GM21825 (cell line): ENCODE measurements around the gene SLC9A8.

Source experiments
- ATAC-seq: cut with Tn5 transposase; IDR thresholded peaks from one replicate; pipeline ENCODE4 v1.9.1; 2021; ENCODE audit warnings: mild to moderate bottlenecking, moderate library complexity; ENCODE audit not compliant: unreplicated experiment

SLC9A8 gene

DNA sequence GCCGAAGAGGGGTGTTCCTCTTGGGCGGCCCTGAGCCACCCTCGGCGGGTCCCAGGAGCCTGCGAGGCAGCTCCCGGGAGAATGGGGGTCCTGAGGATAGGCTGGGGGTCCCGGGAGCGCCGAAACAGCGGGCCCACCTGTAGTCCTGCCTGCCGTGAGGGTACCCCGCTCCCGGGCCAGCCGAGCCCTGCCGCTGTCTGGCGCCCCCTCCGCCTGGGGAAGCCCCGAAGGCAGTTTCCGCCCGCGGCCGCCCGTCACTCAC, 102.4 kb downstream of the SLC9A8 start:
- ATAC-seq: peak; percentile 33

DNA sequence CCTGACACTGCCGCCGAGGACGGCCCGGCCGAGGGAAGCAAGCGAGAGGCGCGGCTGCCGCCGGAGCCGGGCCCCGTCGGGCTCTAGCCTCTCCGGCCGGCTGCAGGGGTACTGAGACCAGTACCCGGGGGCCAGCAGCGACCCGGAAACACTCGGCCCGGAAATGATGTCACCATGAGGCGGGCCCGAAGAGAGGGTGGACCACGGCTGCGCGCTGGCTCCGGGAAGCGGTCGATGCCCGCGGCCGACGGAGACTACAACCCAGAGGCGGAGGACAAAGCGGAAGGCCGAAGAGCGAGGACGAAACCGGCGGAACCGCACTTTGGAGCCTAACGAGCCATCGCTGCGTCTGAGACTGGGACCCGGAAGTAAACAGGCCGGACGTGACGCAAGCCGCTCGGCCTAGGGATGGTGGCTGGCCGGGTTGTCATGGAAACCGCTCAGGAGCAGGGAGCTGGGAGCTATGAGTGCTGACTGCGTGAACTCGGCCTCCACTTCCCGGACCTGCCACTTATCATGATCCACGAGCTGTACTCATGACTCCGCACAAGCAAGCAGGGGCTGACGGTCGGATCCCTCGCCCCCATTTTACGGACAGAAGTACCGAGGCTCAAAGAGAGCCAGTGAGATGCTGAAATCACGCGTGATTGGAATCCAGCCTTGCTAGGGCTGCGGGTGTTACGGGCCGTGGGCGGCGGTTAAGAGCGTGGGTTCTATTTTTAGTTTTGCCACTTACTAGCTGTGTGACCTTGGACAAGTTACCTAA, 102.9 kb downstream of the SLC9A8 start, which contains the start of gene SPATA2:
Gene SPATA2 (minus strand): TSS at position 150 of the 766 bp plus-strand sequence. CDS start 7,039 bp downstream, outside the sequence.
- peak; percentile 78 for ATAC-seq

DNA sequence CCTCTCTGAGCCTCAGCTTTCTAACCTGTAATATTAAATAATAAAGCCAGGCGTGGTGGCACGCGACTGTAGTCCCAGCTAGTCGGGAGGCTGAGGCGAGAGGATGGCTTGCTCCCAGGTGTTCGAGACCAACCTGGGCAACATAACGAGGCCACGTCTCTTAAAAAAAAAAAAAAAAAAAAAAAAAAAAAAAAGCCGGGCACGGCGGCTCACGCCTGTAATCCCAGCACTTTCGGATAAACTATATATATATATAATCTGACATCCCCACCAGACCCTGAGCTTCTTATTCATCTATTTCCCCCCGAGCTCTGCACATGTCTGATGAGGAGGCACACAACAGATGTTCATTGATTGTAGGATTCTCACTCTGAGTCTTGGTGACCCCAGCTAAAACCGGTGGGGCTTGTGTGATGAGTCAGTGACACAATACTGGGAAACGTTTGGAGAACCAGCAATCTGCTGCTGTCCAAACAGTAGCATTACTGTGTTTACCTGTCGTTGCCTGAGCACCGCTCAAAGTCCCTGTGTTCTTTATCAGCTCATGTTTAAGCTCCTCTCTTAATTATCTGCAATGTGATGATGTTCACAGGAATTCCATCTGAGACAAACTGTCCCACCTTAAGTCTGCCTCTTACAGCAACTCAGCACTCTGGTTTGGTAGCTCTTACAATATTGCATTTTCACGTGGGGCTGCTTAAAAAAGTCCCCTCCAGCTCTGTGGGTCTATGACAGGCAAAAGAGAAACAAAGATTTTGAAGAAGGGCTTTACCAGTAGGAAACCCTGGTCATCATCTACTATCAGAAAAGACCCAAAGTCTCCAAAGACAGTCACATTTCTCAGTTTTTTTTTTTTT, 103.7 kb downstream of the SLC9A8 start:
- ATAC-seq: no peak

DNA sequence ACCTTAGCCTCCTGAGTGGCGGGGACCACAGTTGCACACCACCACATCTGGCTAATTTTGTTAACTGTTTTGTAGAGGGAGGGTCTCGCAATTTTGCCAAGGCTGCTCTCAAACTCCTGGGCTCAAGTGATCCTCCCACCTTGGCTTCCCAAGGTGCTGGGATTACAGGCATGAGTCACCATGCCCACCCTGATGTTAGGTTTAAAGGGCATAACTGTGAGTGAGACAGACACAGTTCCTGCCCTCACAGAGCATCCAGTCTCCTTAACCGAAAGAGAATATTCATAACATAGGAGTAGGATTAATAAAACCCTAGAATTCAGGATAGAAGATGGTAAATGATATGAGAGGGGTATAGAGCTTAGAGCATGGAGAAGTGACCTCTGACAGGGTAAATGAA, 105.8 kb downstream of the SLC9A8 start:
- no peak for ATAC-seq

DNA sequence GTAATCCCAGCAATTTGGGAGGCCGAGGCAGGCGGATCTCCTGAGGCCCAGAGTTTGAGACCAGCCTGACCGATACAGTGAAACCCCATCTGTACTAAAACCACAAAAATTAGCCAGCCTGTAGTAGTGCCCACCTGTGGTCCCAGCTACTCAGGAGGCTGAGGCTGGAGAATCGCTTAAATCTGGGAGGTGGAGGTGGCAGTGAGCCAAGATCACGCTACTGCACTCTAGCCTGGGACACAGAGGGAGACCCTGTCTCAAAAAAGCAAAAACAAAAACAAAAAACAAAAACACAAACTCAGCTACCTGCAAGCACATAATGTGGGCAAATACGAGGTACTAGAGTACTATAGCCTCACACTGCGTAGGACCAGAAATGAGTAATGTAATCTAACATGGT, 106.4 kb downstream of the SLC9A8 start:
- ATAC-seq: no peak

DNA sequence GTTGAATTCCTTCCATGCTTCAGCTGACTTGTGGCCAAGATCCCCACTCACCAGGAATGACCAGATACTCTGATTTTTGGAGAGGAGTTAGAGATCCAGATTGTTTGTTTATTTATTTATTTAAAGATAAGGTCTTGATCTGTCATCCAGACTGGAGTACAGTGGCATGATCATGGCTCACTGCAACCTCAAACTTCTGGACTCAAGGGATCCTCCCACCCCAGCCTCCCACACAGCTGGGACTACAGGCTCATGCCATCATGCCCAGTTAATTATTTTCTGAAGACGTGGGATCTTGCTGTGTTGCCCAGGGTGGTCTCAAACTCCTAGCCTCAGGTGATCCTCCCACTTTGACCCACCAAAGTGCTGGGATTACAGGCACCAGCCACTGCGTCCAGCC, 106.8 kb downstream of the SLC9A8 start:
- ATAC-seq: no peak

DNA sequence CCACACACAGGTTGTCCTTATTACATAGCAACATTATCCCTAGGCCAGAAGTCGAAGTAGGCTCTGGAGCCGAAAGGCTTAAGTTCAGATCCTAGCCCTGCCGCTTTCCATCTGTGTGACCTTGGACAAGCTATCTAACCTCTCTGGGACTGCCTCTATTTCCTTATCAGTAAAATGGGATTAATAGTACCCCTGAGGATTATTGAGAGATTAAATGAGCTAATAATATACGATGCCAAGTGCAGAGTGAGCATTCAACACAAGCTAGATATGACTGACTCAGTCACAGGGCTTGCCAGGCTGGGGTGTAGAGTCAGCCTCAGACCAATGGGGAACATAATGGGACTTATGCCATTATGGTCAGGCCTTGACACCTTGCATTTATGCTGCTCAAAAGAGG, 111.6 kb downstream of the SLC9A8 start:
- no peak for ATAC-seq

DNA sequence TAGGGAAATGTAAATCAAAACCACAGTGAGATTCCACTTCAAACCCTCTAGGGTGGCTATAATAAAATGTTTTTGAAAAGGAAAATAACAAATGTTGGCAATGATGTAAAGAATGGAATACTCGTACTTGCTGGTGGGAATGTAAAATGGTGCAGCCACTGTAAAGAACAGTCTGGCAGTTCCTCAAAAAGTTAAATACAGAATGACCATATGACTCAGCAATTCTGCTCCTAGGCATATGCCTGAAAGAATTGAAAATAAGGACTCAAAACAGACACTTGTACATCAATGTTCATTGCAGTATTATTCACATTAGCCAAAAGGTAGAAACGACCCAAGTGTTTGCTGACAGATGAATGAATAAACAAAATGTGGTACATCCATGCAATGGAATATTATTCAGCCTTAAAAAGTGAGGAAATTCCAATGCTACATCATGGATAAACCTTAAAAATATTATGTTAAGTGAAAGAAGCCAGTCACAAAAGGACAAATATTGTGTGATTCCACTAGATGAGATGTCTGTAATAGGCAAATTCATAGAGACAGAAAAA, 113.3 kb downstream of the SLC9A8 start:
- no peak for ATAC-seq

DNA sequence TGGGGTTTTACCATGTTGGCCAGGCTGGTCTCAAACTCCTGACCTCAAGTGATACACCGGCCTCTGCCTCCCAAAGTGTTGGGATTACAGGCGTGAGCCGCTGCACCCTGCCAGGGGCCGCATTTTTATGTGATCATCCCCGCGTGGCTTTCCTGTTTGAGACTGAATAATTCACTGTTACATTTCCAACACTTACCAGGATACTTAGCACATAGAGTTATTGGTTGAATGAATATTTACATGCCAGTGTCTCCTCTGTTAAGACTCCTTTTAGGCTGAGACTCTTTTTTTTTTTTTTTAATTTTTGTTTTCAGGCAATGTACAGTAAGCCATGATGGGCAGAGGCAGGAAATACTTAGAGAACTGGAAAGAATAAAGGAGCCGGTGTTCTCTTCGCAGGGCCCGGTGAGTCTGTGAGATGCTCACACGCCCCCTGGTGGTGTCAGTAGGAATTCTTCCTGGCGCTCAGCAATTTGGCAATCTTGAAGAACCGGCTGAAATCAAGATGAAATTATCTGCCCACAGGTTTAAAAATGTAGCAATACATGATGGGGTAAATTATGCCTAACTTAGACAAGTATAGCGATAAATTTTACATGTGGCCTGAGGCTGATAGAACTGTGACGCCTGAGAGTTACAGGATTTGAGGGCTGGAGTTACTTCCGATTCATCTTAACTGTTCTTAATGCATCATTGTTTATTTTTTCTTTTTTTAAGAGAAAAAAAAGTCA, 115.9 kb downstream of the SLC9A8 start:
- ATAC-seq: no peak

DNA sequence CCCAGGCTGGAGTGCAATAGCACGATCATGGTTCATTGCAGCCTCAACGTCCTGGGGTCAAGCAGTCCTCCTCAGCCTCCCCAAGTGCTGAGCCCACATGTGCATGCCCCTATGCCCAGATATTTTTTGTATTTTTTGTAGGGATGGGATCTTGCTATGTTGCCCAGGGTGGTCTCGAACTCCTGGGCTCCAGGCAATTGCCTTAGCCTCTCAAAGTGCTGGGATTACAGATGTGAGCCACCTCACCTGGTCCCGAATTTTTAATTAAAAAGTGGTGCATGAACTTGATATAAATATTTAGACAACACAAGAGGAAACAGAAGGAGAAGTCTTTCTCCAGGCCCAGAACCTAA, 116.5 kb downstream of the SLC9A8 start:
- no peak for ATAC-seq

DNA sequence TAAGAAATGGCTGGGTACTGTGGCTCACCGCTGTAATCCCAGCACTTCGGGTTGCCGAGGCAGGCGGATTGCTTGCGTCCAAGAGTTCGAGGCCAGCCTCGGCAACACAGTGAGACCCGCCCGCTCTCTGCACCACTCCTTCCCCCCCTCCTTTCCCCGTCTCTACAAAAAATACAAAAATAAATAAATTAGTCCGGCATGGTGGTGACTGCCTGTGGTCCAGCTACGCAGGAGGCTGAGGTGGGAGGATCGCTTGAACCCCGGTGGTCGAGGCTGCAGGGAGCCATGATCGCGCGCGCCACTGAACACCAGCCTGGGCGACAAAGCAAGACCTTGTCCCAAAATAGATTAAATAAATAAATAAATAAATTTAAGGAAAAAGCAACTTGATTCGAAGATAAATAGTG, 123.1 kb downstream of the SLC9A8 start:
- ATAC-seq: no peak

DNA sequence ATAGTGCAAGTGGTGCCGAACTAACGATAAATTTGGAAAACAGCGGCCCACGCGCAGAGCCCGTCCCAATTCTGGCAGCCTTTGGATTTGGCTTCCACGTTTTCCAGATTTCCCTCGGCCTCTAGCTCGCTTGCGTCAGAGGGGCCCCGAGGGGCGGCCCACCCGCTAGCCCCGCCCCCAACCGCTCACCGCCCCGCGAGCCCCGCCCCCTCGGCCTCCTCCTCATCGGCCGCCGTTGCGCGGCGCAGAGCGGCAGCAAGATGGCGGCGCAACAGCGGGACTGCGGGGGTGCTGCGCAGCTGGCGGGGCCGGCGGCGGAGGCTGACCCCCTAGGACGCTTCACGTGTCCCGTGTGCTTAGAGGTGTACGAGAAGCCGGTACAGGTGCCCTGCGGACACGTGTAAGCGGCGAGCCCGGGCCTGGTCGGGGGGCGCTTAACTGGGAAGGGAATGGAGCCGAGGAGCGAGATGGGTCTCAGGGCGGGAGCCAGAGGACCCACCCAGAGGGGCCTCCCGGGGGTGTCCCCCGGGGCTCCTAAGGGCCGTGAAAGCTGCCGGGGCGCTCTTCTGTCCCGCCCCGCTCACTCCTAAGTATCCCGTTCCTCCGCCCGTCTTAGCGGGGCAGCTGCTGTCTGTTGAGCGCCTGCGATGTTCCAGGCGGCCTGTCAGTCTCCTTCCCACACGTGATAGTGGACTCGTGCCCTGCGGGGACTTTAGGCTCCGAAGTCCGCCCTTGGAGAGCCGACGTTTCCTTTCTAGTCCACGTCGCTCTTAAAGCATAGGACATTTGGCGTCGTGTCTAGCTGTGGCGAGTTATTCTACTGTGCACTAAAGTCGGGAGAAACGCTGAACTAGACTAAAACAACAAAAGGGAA, 123.8 kb downstream of the SLC9A8 start, which contains the start of gene RNF114:
Gene RNF114 (plus strand): TSS at position 245 of the 874 bp plus-strand sequence. CDS start 16 bp downstream, at position 261.
- ATAC-seq: peak; percentile 71

DNA sequence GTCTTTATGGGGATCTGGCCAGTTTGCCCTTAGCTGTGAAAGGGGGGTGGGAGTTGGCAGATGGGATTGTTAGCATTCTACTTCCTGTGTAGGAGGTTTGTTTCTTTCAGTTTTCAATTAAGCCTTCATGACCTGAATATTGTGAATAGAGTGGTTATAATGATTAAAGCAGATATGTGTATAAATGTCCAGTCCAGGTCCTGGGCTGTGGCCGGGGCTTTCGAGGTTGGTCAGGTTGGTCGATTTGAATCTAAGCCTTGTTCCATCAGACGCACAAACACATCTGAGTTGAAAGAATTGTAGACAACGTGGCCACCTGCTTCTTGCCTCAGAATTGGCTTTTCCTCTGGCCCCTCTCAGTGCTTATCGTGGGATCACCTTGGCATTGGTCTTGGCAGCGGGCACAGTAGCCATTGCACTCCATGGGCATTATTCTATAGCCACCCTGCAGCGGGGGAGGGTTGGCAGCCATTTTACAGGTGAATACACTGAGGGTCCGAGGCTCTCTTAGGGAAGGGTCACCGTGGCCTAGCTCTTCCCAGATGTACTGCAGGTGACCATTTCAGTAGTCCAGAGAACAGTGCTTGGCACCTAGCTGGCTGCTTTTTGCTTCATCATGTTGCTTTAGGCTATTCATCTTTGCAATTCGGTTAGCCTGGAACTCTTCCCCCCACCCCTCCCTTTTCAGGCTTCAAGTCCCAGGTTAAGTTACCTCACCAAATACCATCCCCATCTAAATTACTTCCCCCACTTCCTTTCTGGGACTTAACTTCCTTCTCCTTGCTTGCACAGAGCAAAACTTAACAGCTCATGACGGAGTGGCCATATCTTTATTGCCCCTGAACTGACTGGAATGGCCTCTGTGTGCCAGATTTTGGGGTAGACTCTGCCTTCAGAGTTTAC, 124.7 kb downstream of the SLC9A8 start:
- ATAC-seq: peak; percentile 8

DNA sequence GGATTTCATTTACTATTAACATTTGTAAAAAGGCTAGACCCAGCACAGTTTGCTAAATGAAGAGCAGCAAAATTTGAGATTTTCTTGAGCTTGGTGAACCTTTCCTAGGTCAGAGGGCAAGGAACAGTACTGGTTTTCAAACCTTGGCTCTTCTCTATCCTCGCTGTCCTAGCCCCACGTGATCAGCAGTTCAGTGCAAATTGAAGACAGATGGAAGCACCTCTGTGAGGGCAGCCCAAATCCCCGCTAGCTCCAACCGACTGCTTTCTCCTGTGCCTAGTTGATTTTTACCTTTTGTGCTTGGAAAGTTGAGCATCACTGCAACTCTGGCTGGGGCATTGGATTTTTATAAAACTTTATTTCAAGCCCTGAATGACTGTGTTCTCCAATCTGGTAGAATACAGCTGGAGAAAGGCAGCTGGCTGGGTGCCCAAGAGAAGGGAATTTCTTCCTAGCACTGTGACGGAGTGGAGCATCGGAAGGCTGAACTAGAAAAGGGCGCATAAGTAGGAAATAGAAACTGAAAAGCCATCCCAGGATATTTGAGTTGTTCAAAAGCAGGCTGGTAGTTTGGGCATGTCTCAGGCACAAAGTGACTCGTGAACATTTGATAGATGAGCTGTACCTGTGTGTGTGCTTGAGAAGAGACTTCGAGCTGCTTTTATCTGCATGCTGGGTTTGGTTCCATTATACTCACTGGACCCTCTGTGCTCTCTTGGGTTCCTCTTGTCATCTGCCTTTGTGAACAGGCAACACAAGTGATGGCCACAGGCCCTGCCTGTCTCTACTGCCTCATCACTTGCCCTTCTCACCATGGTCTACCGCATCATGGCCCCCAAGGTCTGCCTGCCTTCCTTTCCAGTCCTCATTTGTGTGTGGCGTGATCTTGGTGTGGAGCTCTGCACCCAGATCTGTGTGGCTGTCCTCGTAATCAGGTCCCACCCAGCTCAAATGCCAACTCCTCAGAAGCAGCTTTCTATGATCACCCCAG, 125.8 kb downstream of the SLC9A8 start:
- ATAC-seq: no peak

DNA sequence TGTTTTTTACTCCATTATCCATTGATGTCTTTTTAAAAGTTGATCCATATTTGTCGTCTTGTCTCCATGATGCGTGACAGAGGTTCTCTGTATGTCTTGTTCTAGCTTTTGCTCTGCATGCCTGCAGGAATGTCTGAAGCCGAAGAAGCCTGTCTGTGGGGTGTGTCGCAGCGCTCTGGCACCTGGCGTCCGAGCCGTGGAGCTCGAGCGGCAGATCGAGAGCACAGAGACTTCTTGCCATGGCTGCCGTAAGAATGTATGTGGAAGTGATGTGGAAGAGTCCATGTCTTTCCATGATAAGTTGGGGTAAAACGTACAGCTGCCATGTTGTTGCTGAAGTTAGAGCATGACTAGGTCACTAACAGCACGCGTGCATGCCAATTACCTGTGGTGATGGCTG, 128.8 kb downstream of the SLC9A8 start:
- no peak for ATAC-seq
